Measurements from ENCODE around the gene CRY2. TPM values are rescaled to one million over a fixed set of nuclear protein-coding genes. Genes with fewer than 3 reads are reported as not detected.

Gene CRY2
- polyA plus RNA-seq, 1 donor (not counting 4 experiments of a cell fraction or from before 2014, with no cell fraction given), result 7.9 TPM

DNA sequence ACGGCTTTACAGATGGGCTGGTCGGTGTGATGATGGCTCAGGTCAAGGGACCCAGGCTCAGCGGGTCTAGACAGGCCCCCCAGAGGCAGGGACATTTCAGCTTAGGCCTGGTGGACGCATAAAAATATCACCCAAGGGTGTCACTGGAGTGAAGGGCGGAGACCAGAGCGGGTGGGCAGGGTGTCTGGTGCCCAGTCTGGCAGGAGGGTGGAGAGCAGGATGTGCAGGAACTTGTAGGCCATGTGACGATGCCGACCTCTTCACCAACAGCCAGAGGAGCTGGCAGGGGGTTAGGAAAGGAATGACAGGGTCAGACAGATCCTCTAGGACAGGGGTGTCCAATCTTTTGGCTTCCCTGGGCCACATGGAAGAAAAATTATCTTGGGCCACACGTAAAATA, 42.7 kb downstream of the CRY2 start:
- no peak for FAIRE-seq
- Histone ChIP-seq H2AFZ (ENCODE audit: control insufficient read depth, low read length) (no peak overlapping the region), H3K4me3 (ENCODE audit: control insufficient read depth in 2 of 3, extremely low read depth in 1 of 3, insufficient read depth in 2 of 3, low read depth in 1 of 3, low read length in 3 of 3) (no peak overlapping the region), H3K4me2 (ENCODE audit: control insufficient read depth, extremely low read depth, insufficient read depth, low read depth, low read length) (no peak overlapping the region), H3K9me1 (ENCODE audit: control insufficient read depth, extremely low read depth, insufficient read depth, low read length) (no peaks in the 10 kb centered on the region), H3K4me1 (ENCODE audit: control insufficient read depth, extremely low read depth, insufficient read depth, low read length) (no peaks in the 10 kb centered on the region), H3K9me3 (ENCODE audit: control insufficient read depth, low read depth, low read length) (no peaks in the 10 kb centered on the region), H4K20me1 (ENCODE audit: control insufficient read depth, extremely low read depth, insufficient read depth, low read length) (no peaks in the 10 kb centered on the region), H3K27ac (ENCODE audit: control insufficient read depth, insufficient read depth, low read length) (no peak overlapping the region), H3K9ac (ENCODE audit: control insufficient read depth, extremely low read depth, insufficient read depth, low read length) (no peak overlapping the region), H3K79me2 (ENCODE audit: control insufficient read depth, insufficient read depth, low read length) (no peaks in the 10 kb centered on the region), H3K27me3 (ENCODE audit: control insufficient read depth, extremely low read depth, insufficient read depth, low read length) (peaks cover 4% of the 10 kb centered on the region), H3K36me3 (ENCODE audit: control insufficient read depth in 2 of 2, extremely low read depth in 1 of 2, insufficient read depth in 2 of 2, low read length in 2 of 2) (no peaks in the 10 kb centered on the region)
- TF ChIP-seq EZH2 (IDR thresholded peaks at IDR 0.05; ENCODE audit: low read length), result no peak
- TF ChIP-seq, protein P1, sequence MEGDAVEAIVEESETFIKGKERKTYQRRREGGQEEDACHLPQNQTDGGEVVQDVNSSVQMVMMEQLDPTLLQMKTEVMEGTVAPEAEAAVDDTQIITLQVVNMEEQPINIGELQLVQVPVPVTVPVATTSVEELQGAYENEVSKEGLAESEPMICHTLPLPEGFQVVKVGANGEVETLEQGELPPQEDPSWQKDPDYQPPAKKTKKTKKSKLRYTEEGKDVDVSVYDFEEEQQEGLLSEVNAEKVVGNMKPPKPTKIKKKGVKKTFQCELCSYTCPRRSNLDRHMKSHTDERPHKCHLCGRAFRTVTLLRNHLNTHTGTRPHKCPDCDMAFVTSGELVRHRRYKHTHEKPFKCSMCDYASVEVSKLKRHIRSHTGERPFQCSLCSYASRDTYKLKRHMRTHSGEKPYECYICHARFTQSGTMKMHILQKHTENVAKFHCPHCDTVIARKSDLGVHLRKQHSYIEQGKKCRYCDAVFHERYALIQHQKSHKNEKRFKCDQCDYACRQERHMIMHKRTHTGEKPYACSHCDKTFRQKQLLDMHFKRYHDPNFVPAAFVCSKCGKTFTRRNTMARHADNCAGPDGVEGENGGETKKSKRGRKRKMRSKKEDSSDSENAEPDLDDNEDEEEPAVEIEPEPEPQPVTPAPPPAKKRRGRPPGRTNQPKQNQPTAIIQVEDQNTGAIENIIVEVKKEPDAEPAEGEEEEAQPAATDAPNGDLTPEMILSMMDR (optimal IDR thresholded peaks at IDR 0.05 in 1 of 3, IDR thresholded peaks at IDR 0.05 in 1 of 3, conservative IDR thresholded peaks at IDR 0.05 in 1 of 3; ENCODE audit: extremely low read depth in 1 of 3, insufficient read depth in 2 of 3, low read length in 3 of 3), result no peak
- no peak for DNase-seq (ENCODE audit: low read depth, low spot score)
- dilution Hi-C loops (cut with MboI; ENCODE audit: extremely low pct_ligation_motif_present, low sequenced_read_pairs), result no loop called here

DNA sequence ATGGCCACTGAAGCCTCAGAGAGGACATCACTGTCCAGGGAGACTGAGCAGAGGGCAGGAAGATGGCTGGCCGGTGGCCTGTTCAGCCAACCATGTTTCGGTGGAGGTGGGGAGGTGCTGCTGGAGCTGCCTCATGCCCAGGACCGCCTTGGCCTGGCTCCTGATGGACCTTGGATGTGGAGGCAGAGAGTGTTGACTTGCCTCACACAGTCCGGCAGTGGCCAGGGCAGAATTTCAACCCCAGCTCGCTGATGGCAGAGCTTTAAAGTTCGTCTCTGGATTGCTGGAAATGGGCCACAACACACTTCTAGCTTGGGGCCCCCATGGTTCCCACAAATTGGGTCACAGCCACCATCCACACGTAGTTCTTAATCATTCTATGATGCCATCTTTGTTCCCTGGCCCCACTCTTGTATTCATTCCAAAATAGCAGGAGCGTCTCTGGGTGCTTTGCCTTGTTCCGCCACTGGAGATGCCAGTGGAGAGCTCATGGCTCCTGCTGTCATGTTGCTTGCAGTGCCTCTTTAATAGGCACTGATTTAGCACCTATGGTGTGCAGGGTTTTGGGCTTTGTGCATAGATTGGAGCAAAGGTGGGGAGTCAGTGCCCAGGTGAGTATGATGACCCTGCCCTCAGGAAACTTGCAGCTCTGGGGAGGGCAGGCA, 43.7 kb downstream of the CRY2 start:
- no peak overlapping the region for H3K4me3 ChIP-seq (ENCODE audit: control insufficient read depth in 2 of 3, extremely low read depth in 1 of 3, insufficient read depth in 2 of 3, low read depth in 1 of 3, low read length in 3 of 3)
- H3K36me3 ChIP-seq (ENCODE audit: control insufficient read depth in 2 of 2, extremely low read depth in 1 of 2, insufficient read depth in 2 of 2, low read length in 2 of 2), result no peaks in the 10 kb centered on the region
- no peaks in the 10 kb centered on the region for H3K79me2 ChIP-seq (ENCODE audit: control insufficient read depth, insufficient read depth, low read length)
- FAIRE-seq (no peak), DNase-seq (ENCODE audit: low read depth, low spot score) (no peak)
- no peak overlapping the region for H3K4me2 ChIP-seq (ENCODE audit: control insufficient read depth, extremely low read depth, insufficient read depth, low read depth, low read length)
- no peaks in the 10 kb centered on the region for H4K20me1 ChIP-seq (ENCODE audit: control insufficient read depth, extremely low read depth, insufficient read depth, low read length)
- TF ChIP-seq, protein P1 (optimal IDR thresholded peaks at IDR 0.05 in 1 of 3, IDR thresholded peaks at IDR 0.05 in 1 of 3, conservative IDR thresholded peaks at IDR 0.05 in 1 of 3; ENCODE audit: extremely low read depth in 1 of 3, insufficient read depth in 2 of 3, low read length in 3 of 3), result peak in 1 of 3 experiments; percentile 9
- no peak for TF ChIP-seq EZH2 (IDR thresholded peaks at IDR 0.05; ENCODE audit: low read length)
- H2AFZ ChIP-seq (ENCODE audit: control insufficient read depth, low read length), result no peak overlapping the region
- no peaks in the 10 kb centered on the region for H3K9me3 ChIP-seq (ENCODE audit: control insufficient read depth, low read depth, low read length)
- H3K9me1 ChIP-seq (ENCODE audit: control insufficient read depth, extremely low read depth, insufficient read depth, low read length), result no peaks in the 10 kb centered on the region
- H3K4me1 ChIP-seq (ENCODE audit: control insufficient read depth, extremely low read depth, insufficient read depth, low read length), result no peaks in the 10 kb centered on the region
- dilution Hi-C loops (cut with MboI; ENCODE audit: extremely low pct_ligation_motif_present, low sequenced_read_pairs), result no loop called here
- no peak overlapping the region for H3K27ac ChIP-seq (ENCODE audit: control insufficient read depth, insufficient read depth, low read length)
- H3K9ac ChIP-seq (ENCODE audit: control insufficient read depth, extremely low read depth, insufficient read depth, low read length), result no peak overlapping the region
- H3K27me3 ChIP-seq (ENCODE audit: control insufficient read depth, extremely low read depth, insufficient read depth, low read length), result peaks cover 4% of the 10 kb centered on the region
